H54 (cell line): Measurements from ENCODE around the gene ETNK1.
"Not testable (repeated sequence)": the region's sequence is repeated elsewhere in the genome, so short reads cannot be mapped to it uniquely, and the experiment has no call there.

Source experiments
- DNase-seq: peaks from one replicate; pipeline ENCODE4 v3.0.0; 2011; ENCODE audit warnings: low spot score, mixed read lengths; ENCODE audit not compliant: insufficient read length
- FAIRE-seq: peaks from 3 replicates; lab custom pipeline; 2011; peaks lifted over from hg19 to GRCh38; lab: Jason Lieb, UNC
- POLR2A ChIP-seq: IDR thresholded peaks from 2 replicates; pipeline ENCODE4 v1.6.1; 2011; ENCODE audit warnings: low read depth, mild to moderate bottlenecking, low read length

Gene ETNK1, protein sequence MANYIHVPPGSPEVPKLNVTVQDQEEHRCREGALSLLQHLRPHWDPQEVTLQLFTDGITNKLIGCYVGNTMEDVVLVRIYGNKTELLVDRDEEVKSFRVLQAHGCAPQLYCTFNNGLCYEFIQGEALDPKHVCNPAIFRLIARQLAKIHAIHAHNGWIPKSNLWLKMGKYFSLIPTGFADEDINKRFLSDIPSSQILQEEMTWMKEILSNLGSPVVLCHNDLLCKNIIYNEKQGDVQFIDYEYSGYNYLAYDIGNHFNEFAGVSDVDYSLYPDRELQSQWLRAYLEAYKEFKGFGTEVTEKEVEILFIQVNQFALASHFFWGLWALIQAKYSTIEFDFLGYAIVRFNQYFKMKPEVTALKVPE

GRCh38 chr12:22624870-22625761 is at the start of gene ETNK1:
ETNK1 (plus strand) TSS chr12:22625171; CDS start chr12:22625431, 260 bp downstream.
- peak; percentile 89 for TF ChIP-seq POLR2A
- peak; percentile 75 for DNase-seq
- peak; percentile 85 for FAIRE-seq

- DNase-seq (no peak), FAIRE-seq (no peak)
- TF ChIP-seq POLR2A, result no peak
Observed at GRCh38 chr12:22576065-22576464, 48.9 kb upstream of the ETNK1 start.

DNA sequence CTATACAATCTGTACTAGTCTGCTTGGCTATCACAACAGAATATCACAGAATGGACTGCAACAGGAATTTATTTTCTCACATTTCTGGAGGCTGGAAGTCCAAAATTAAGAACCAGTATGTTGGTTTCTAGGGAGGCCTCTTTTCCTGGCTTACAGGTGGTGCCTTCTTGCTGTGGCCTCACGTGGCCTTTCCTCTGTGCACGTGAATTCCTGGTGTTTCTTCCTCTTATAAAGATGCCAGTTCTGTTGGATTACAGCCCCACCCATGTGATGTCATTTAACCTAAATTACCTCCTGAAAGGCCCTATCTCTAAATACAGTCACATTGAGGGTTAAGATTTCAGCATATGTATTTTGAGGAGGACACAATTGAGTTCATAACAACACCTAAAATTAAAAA is 48.5 kb upstream of the ETNK1 start:
- no peak for FAIRE-seq
- no peak for TF ChIP-seq POLR2A

DNA sequence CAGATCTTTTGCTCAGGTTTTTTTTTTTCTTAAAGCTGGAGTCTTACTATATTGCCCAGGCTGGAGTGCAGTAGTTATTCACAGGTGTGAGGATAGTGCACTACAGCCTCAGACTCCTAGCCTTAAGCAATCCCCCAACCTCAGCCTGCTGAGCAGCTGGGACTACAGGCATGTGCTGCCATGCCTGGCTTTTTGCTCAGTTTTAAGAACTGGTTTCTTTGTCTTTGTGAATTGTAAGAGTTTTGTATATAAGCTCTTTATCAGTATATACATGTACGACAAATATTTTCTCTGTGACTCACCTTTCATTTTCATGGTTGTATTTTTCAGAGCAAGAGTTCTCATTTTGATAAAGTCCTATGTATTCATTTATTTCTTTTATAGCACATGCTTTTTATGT is 47.3 kb upstream of the ETNK1 start:
- no peak for FAIRE-seq
- no peak for TF ChIP-seq POLR2A
- DNase-seq, result no peak

More for the DNA sequence above, 48.5 kb upstream of the ETNK1 start:
- no peak for DNase-seq

DNA sequence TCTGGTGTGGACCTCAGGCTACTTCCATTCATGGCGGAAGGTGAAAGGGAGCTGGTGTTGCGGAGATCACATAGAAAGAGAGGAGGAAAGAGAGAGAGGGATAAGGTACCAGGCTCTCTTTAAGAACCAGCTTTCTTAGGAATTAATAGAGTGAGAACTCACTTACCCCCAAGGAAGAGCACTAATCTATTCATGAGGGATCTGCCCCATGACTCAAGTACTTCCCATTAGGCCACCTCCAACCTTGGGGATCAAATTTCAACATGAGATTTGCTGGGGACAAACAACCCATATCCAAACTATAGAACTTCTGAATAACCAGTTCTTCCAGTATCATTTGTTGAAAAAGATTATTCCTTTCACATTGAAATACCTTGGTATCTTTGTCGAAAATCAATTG is 46.6 kb upstream of the ETNK1 start:
- DNase-seq (no peak), FAIRE-seq (no peak)
- no peak for TF ChIP-seq POLR2A

DNA sequence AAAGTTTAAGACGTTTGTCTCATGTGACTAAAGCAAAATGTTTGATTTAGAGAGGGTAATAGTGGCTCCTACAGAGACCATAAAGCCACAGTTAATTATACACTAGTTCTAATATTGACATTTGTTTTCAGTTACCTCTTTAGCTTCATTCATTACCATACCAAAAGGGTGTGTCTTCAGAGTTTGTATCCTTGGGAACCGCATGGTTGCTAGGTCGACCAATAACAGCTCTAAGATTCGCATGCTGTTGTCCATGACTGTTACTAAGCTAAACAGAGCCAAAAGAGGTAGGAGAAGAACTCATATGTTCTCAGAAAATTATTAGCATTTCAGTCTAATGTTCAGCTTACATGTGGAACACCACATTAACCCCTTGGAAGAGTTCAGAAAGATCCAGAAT is 36.2 kb upstream of the ETNK1 start:
- FAIRE-seq (no peak), DNase-seq (no peak)
- no peak for TF ChIP-seq POLR2A

GRCh38 chr12:22593864-22594263 is 31.1 kb upstream of the ETNK1 start:
- TF ChIP-seq POLR2A, result no peak
- DNase-seq, result no peak

GRCh38 chr12:22597539-22597938 is 27.4 kb upstream of the ETNK1 start:
- not testable (repeated sequence) for DNase-seq, FAIRE-seq

More at GRCh38 chr12:22593864-22594263, 31.1 kb upstream of the ETNK1 start:
- FAIRE-seq, result no peak

DNA sequence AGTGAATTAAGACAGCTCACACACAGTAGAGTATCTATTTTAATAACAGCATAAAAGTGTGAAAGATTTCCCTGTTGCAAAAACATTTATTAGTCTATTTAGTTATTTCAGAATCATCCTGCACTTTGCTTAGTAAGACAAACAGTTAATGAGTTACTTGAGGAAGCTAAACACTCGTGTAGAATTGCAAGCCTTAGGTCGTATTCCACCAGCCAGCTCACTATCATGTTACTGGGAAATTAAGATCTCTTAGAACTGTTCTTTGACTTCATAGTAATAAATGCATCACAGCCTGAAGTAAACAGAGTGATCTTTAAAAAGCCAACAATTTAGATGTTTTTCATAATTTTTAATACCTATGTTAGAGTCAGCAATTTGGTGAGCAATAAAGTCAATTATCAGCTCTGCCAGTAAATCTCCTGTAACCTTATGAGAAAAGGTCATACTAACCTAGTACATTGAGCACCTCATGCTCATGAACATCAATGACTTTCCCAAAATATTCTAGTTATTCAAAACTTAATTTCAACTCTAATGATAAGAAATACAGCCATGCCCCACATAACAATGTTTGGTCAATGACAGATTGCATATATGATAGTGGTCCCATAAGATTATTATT is 26.7 kb upstream of the ETNK1 start:
- no peak for FAIRE-seq
- TF ChIP-seq POLR2A, result no peak
- DNase-seq, result no peak

DNA sequence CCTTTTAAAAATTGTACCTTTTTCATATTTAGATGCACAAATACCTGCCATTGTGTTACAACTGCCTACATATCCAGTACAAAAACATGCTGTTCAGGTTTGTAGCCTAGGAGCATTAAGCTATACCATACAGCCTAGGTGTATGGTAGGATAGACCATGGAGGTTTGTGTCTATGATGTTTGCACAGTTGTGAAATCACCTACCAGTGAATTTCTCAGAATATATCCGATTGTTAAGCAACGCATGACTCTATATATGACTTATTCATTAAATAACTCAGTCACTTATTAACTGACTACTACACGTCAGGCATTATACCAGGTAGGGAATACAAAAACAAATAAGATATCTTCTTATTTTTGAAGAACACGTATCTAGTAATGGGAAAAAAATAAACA is 26.2 kb upstream of the ETNK1 start:
- DNase-seq (no peak), FAIRE-seq (no peak)
- no peak for TF ChIP-seq POLR2A

GRCh38 chr12:22600181-22600580 is 24.8 kb upstream of the ETNK1 start:
- DNase-seq, result no peak
- no peak for TF ChIP-seq POLR2A
- peak; percentile 23 for FAIRE-seq

DNA sequence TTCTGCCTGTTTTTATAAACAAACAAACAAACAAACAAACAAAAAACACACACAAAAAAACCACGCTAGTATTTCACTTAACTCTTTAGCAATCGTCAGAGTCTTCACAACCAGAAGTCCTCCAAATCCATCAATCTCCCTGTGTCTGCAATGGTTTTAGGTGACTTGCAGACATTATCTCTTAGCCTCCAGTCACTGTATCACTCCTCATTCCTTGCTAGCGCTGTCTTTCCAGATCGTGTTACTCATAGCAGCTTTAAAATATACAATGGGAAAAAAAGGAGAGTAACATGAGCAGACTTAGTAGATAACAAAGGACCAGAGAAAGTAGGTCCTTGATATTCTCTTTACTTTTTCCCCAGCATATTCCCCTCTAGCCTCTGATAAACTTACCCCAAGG is 15.5 kb upstream of the ETNK1 start:
- TF ChIP-seq POLR2A, result no peak
- no peak for FAIRE-seq
- no peak for DNase-seq

- DNase-seq, result no peak
- FAIRE-seq, result no peak
- TF ChIP-seq POLR2A, result no peak
Observed at GRCh38 chr12:22610131-22610530, 14.8 kb upstream of the ETNK1 start.

- FAIRE-seq, result not testable (repeated sequence)
Observed at GRCh38 chr12:22612822-22613221, 12.1 kb upstream of the ETNK1 start.

More at GRCh38 chr12:22612822-22613221, 12.1 kb upstream of the ETNK1 start:
- DNase-seq, result not testable (repeated sequence)
